IPS-20b (cell line): ENCODE data around the gene ZNF727.
"Not testable (repeated sequence)": the region's sequence is repeated elsewhere in the genome, so short reads cannot be mapped to it uniquely, and the experiment has no call there.

ENCODE experiments used
- H3K27ac ChIP-seq: one replicate; pipeline ENCODE4 v1.5.1; 2013; ENCODE audit warnings: low read length
- H3K27me3 ChIP-seq: 2 replicates; pipeline ENCODE4 v1.6.1; 2013; ENCODE audit warnings: mild to moderate bottlenecking, low read length, inconsistent platforms; ENCODE audit not compliant: insufficient read depth
- H3K36me3 ChIP-seq: 2 replicates; pipeline ENCODE4 v1.6.1; 2013; ENCODE audit warnings: low read depth, mild to moderate bottlenecking, inconsistent platforms, low read length, moderate library complexity; ENCODE audit not compliant: insufficient read depth
- H3K4me1 ChIP-seq: 2 replicates; pipeline ENCODE4 v1.6.1; 2013; ENCODE audit warnings: mild to moderate bottlenecking, control low read depth, inconsistent platforms, low read length, moderate library complexity; ENCODE audit not compliant: insufficient read depth
- H3K4me3 ChIP-seq: 2 replicates; pipeline ENCODE4 v1.5.1; 2013; ENCODE audit warnings: mild to moderate bottlenecking, low read length, inconsistent platforms
- H3K9ac ChIP-seq: 2 replicates; pipeline ENCODE4 v1.6.1; 2013; ENCODE audit warnings: low read depth, mild to moderate bottlenecking, inconsistent platforms, low read length, moderate library complexity
- H3K9me3 ChIP-seq: 2 replicates; pipeline ENCODE4 v1.6.1; 2013; ENCODE audit warnings: mild to moderate bottlenecking, low read depth, low read length, inconsistent platforms; ENCODE audit not compliant: insufficient read depth

Gene ZNF727

GRCh38 chr7:64045301-64046040 is at the start of gene ZNF727:
Gene ZNF727, plus strand, starts transcription at chr7:64045434. Its CDS starts 188 bp downstream, at chr7:64045622.
- H3K9ac ChIP-seq = no peak within 1 kb of the TSS
- H3K27ac ChIP-seq = no peak within 1 kb of the TSS
- no peaks in the 10 kb centered on the region for H3K4me1 ChIP-seq
- no peaks in the 10 kb centered on the region for H3K27me3 ChIP-seq
- no peak within 1 kb of the TSS for H3K4me3 ChIP-seq
- no peaks in the 10 kb centered on the region for H3K36me3 ChIP-seq
- H3K9me3 ChIP-seq = peaks cover 88% of the 10 kb centered on the region

GRCh38 chr7:63998549-63998948 is 46.7 kb upstream of the ZNF727 start, which contains the start of gene ZNF722:
Gene ZNF722, plus strand, starts transcription at chr7:63998849. Its CDS starts 113 bp downstream, at chr7:63998962.
- Histone ChIP-seq H3K27me3 (no peaks in the 10 kb centered on the region), H3K36me3 (no peaks in the 10 kb centered on the region), H3K27ac (no peak within 1 kb of the TSS), H3K9me3 (peaks cover 86% of the 10 kb centered on the region), H3K4me1 (no peaks in the 10 kb centered on the region), H3K4me3 (no peak within 1 kb of the TSS), H3K9ac (no peak within 1 kb of the TSS)

GRCh38 chr7:64015496-64015895 is 29.7 kb upstream of the ZNF727 start:
- peaks cover 82% of the 10 kb centered on the region for H3K9me3 ChIP-seq
- not testable (repeated sequence) for H3K27me3 ChIP-seq, H3K36me3 ChIP-seq, H3K9ac ChIP-seq, H3K4me3 ChIP-seq, H3K4me1 ChIP-seq, H3K27ac ChIP-seq

- Histone ChIP-seq H3K27me3 (no peaks in the 10 kb centered on the region), H3K27ac (no peak overlapping the region), H3K9me3 (peaks cover 91% of the 10 kb centered on the region), H3K36me3 (no peaks in the 10 kb centered on the region), H3K4me1 (no peaks in the 10 kb centered on the region), H3K4me3 (no peak overlapping the region), H3K9ac (no peak overlapping the region)
Observed at GRCh38 chr7:64035388-64035787, 9.8 kb upstream of the ZNF727 start.

- H3K9ac ChIP-seq = no peak overlapping the region
- no peaks in the 10 kb centered on the region for H3K27me3 ChIP-seq
- H3K27ac ChIP-seq = no peak overlapping the region
- no peak overlapping the region for H3K4me3 ChIP-seq
- no peaks in the 10 kb centered on the region for H3K4me1 ChIP-seq
- H3K36me3 ChIP-seq = no peaks in the 10 kb centered on the region
- peaks cover 91% of the 10 kb centered on the region for H3K9me3 ChIP-seq
Observed at GRCh38 chr7:64037095-64037494, 8.1 kb upstream of the ZNF727 start.

GRCh38 chr7:64046041-64046389 is 781 bp downstream of the ZNF727 start:
- H3K27me3 ChIP-seq = no peaks in the 10 kb centered on the region
- H3K9me3 ChIP-seq = peaks cover 86% of the 10 kb centered on the region
- H3K4me3 ChIP-seq = no peak overlapping the region
- H3K36me3 ChIP-seq = no peaks in the 10 kb centered on the region
- no peak overlapping the region for H3K27ac ChIP-seq
- no peaks in the 10 kb centered on the region for H3K4me1 ChIP-seq
- no peak overlapping the region for H3K9ac ChIP-seq

- H3K9me3 ChIP-seq = peaks cover 92% of the 10 kb centered on the region
- H3K4me3 ChIP-seq = not testable (repeated sequence)
Observed at GRCh38 chr7:64077837-64078698, 32.8 kb downstream of the ZNF727 start.

GRCh38 chr7:64078699-64078994 is 33.4 kb downstream of the ZNF727 start:
- no peak overlapping the region for H3K27ac ChIP-seq
- H3K27me3 ChIP-seq = no peaks in the 10 kb centered on the region
- no peaks in the 10 kb centered on the region for H3K4me1 ChIP-seq
- peaks cover 92% of the 10 kb centered on the region for H3K9me3 ChIP-seq
- no peak overlapping the region for H3K4me3 ChIP-seq
- no peak overlapping the region for H3K9ac ChIP-seq
- no peaks in the 10 kb centered on the region for H3K36me3 ChIP-seq

More at GRCh38 chr7:64077837-64078698, 32.8 kb downstream of the ZNF727 start:
- H3K9ac ChIP-seq, H3K36me3 ChIP-seq, H3K27me3 ChIP-seq, H3K27ac ChIP-seq, H3K4me1 ChIP-seq: not testable (repeated sequence)

GRCh38 chr7:64087501-64087900 is 42.3 kb downstream of the ZNF727 start:
- no peaks in the 10 kb centered on the region for H3K4me1 ChIP-seq
- no peak overlapping the region for H3K4me3 ChIP-seq
- no peak overlapping the region for H3K27ac ChIP-seq
- no peak overlapping the region for H3K9ac ChIP-seq
- H3K9me3 ChIP-seq = peaks cover 88% of the 10 kb centered on the region
- no peaks in the 10 kb centered on the region for H3K27me3 ChIP-seq
- H3K36me3 ChIP-seq = no peaks in the 10 kb centered on the region

GRCh38 chr7:64088863-64089262 is 43.6 kb downstream of the ZNF727 start:
- H3K9ac ChIP-seq, H3K27me3 ChIP-seq, H3K27ac ChIP-seq, H3K4me1 ChIP-seq, H3K4me3 ChIP-seq, H3K36me3 ChIP-seq: not testable (repeated sequence)
- peaks cover 85% of the 10 kb centered on the region for H3K9me3 ChIP-seq
